Suprapubic skin (tissue), 4 donors: ENCODE results near the gene ARID3A. TPM values are rescaled to one million over a fixed set of nuclear protein-coding genes. Genes with fewer than 3 reads are reported as not detected.

Experiments used
- DNase-seq, 2 donors: peaks; one replicate each; pipeline ENCODE4 v3.0.0-alpha.2; 2019; ENCODE audit warnings: low spot score in 2 of 2
- H3K27ac ChIP-seq: fragments of 200-600 bp; sonication (generic); one replicate; pipeline ENCODE4 v1.5.1; 2019
- H3K27me3 ChIP-seq: fragments of 200-600 bp; sonication (generic); one replicate; pipeline ENCODE4 v1.5.1; 2019
- H3K36me3 ChIP-seq: fragments of 200-600 bp; sonication (generic); one replicate; pipeline ENCODE4 v1.5.1; 2019
- H3K4me1 ChIP-seq: fragments of 200-600 bp; sonication (generic); one replicate; pipeline ENCODE4 v1.5.1; 2019
- H3K4me3 ChIP-seq: fragments of 200-600 bp; sonication (generic); one replicate; pipeline ENCODE4 v1.5.1; 2019; ENCODE audit warnings: mild to moderate bottlenecking
- H3K9me3 ChIP-seq: fragments of 200-600 bp; sonication (generic); one replicate; pipeline ENCODE4 v1.5.1; 2019
- CTCF ChIP-seq, 2 donors: fragments of 200-600 bp in 1 of 2; fragments of 450-650 bp in 1 of 2; sonication (generic) in 1 of 2; IDR thresholded peaks; one replicate each; pipeline ENCODE4 v1.5.1; 2016 to 2019; ENCODE audit warnings: antibody characterized with exemption in 2 of 2, mild to moderate bottlenecking in 1 of 2, moderate library complexity in 1 of 2
- EP300 ChIP-seq: sonication (generic); formaldehyde crosslinking; IDR thresholded peaks from one replicate; pipeline ENCODE4 v1.6.1; 2017; ENCODE audit warnings: antibody characterized with exemption
- POLR2A ChIP-seq, 2 donors: fragments of 450-650 bp; IDR thresholded peaks; one replicate each; pipeline ENCODE4 v1.6.1; 2017; ENCODE audit warnings: antibody characterized with exemption in 2 of 2, mild to moderate bottlenecking in 2 of 2, moderate library complexity in 2 of 2
- POLR2AphosphoS5 ChIP-seq, 3 donors: sonication (generic); formaldehyde crosslinking; IDR thresholded peaks; one replicate each; pipeline ENCODE4 v1.6.1; 2017; ENCODE audit warnings: antibody characterized with exemption in 3 of 3
- WGBS: methylation state at CpG from one replicate; pipeline ENCODE4 v1.1.5; 2018; 5-methylcytosine and 5-hydroxymethylcytosine counted together
- total RNA-seq, 4 donors: library from RNA; depleted of rRNA; stranded (reverse); fragments of >200 nt; gene quantifications; one replicate each; pipeline ENCODE4 v1.1.0, GENCODE V29; 2016

ARID3A gene
- total RNA-seq, 4 donors from 2014 or later, result 4.7 to 7.5 (median 6.1) TPM

GRCh38 chr19:1012334-1012733, 86.5 kb downstream of the ARID3A start:
- Histone ChIP-seq H3K9me3 (no peaks in the 10 kb centered on the region), H3K4me1 (peaks cover 29% of the 10 kb centered on the region), H3K36me3 (peaks cover 62% of the 10 kb centered on the region), H3K27me3 (no peaks in the 10 kb centered on the region), H3K4me3 (no peak overlapping the region), H3K27ac (no peak overlapping the region)
- whole genome bisulfite sequencing, result no CpG with 5 or more reads among the region's 18 CpGs
- DNase-seq, result no peak
- no peak for TF ChIP-seq POLR2AphosphoS5 (IDR thresholded peaks at IDR 0.05)

- no peak overlapping the region for H3K27ac ChIP-seq
- DNase-seq, result no peak
Observed at GRCh38 chr19:1013218-1013617, 87.4 kb downstream of the ARID3A start.

GRCh38 chr19:1014161-1015060, 88.6 kb downstream of the ARID3A start:
- Histone ChIP-seq H3K4me3 (no peak overlapping the region), H3K9me3 (no peaks in the 10 kb centered on the region), H3K4me1 (peaks cover 49% of the 10 kb centered on the region), H3K27me3 (no peaks in the 10 kb centered on the region), H3K36me3 (peaks cover 51% of the 10 kb centered on the region), H3K27ac (no peak overlapping the region)
- WGBS, result 76% methylated on average over 34 of the region's 49 CpGs
- no peak for TF ChIP-seq EP300
- TF ChIP-seq CTCF (IDR thresholded peaks at IDR 0.05), result no peak
- TF ChIP-seq POLR2AphosphoS5 (IDR thresholded peaks at IDR 0.05), result no peak
- TF ChIP-seq POLR2A (IDR thresholded peaks at IDR 0.05), result no peak
- no peak for DNase-seq

More at GRCh38 chr19:1013218-1013617, 87.4 kb downstream of the ARID3A start:
- Histone ChIP-seq H3K36me3 (peaks cover 62% of the 10 kb centered on the region), H3K4me3 (no peak overlapping the region), H3K27me3 (no peaks in the 10 kb centered on the region), H3K9me3 (no peaks in the 10 kb centered on the region), H3K4me1 (peaks cover 37% of the 10 kb centered on the region)
- TF ChIP-seq POLR2AphosphoS5 (IDR thresholded peaks at IDR 0.05), result no peak
- TF ChIP-seq POLR2A (IDR thresholded peaks at IDR 0.05), result no peak
- no peak for TF ChIP-seq CTCF (IDR thresholded peaks at IDR 0.05)
- no peak for TF ChIP-seq EP300
- 100% methylated on average over 4 of the region's 10 CpGs for WGBS

- 43% methylated on average over 10 of the region's 29 CpGs for WGBS
- H3K4me3 ChIP-seq, result no peak overlapping the region
- no peaks in the 10 kb centered on the region for H3K9me3 ChIP-seq
- no peak for DNase-seq
- no peak for TF ChIP-seq POLR2AphosphoS5 (IDR thresholded peaks at IDR 0.05)
- TF ChIP-seq POLR2A (IDR thresholded peaks at IDR 0.05), result no peak
- TF ChIP-seq CTCF (IDR thresholded peaks at IDR 0.05), result no peak
- no peak for TF ChIP-seq EP300
- H3K36me3 ChIP-seq, result peaks cover 43% of the 10 kb centered on the region
- H3K4me1 ChIP-seq, result peaks cover 57% of the 10 kb centered on the region
- H3K27me3 ChIP-seq, result no peaks in the 10 kb centered on the region
- no peak overlapping the region for H3K27ac ChIP-seq
Observed at GRCh38 chr19:1015061-1015781, 89.4 kb downstream of the ARID3A start.

- peaks cover 59% of the 10 kb centered on the region for H3K4me1 ChIP-seq
- H3K9me3 ChIP-seq, result no peaks in the 10 kb centered on the region
- H3K27me3 ChIP-seq, result no peaks in the 10 kb centered on the region
- H3K36me3 ChIP-seq, result peaks cover 35% of the 10 kb centered on the region
- WGBS, result 52% methylated on average over 9 of the region's 31 CpGs
- H3K4me3 ChIP-seq, result peak overlapping the region; percentile 25
- peak overlapping the region; percentile 16 for H3K27ac ChIP-seq
- no peak for DNase-seq
- no peak for TF ChIP-seq POLR2A (IDR thresholded peaks at IDR 0.05)
- no peak for TF ChIP-seq CTCF (IDR thresholded peaks at IDR 0.05)
- TF ChIP-seq POLR2AphosphoS5 (IDR thresholded peaks at IDR 0.05), result no peak
- no peak for TF ChIP-seq EP300
Observed at GRCh38 chr19:1015782-1016646, 90.2 kb downstream of the ARID3A start.
